HEK293 (cell line): ENCODE measurements around the gene TNS1.

ENCODE experiments used
- HOXA7 ChIP-seq: sonication (generic); formaldehyde crosslinking; IDR thresholded peaks from 2 replicates; pipeline ENCODE4 v1.8.1; 2022; ENCODE audit warnings: missing genetic modification reagents, borderline replicate concordance
- RBAK ChIP-seq: fragments of 450-650 bp; formaldehyde crosslinking; IDR thresholded peaks from 2 replicates; pipeline ENCODE4 v1.5.1; 2016; ENCODE audit warnings: missing biosample characterization, missing genetic modification characterization
- SP7 ChIP-seq: fragments of 450-650 bp; formaldehyde crosslinking; IDR thresholded peaks from 2 replicates; pipeline ENCODE4 v1.5.1; 2016; ENCODE audit warnings: missing biosample characterization, missing genetic modification characterization
- ZBTB21 ChIP-seq: fragments of 450-650 bp; formaldehyde crosslinking; IDR thresholded peaks from 2 replicates; pipeline ENCODE4 v1.5.1; 2017; ENCODE audit warnings: missing biosample characterization, missing genetic modification characterization
- ZNF121 ChIP-seq: fragments of 450-650 bp; formaldehyde crosslinking; IDR thresholded peaks from 2 replicates; pipeline ENCODE4 v1.5.1; 2016; ENCODE audit warnings: missing biosample characterization, missing genetic modification characterization
- ZNF2 ChIP-seq: fragments of 450-650 bp; formaldehyde crosslinking; IDR thresholded peaks from 2 replicates; pipeline ENCODE4 v1.5.1; 2016; ENCODE audit warnings: missing biosample characterization, missing genetic modification characterization
- ZNF202 ChIP-seq: fragments of 450-650 bp; formaldehyde crosslinking; IDR thresholded peaks from 2 replicates; pipeline ENCODE4 v1.5.1; 2016; ENCODE audit warnings: missing biosample characterization, missing genetic modification characterization, borderline replicate concordance
- ZNF423 ChIP-seq: fragments of 450-650 bp; formaldehyde crosslinking; IDR thresholded peaks from 2 replicates; pipeline ENCODE4 v1.5.1; 2016; ENCODE audit warnings: missing biosample characterization, missing genetic modification characterization
- ZNF658 ChIP-seq: fragments of 450-650 bp; formaldehyde crosslinking; IDR thresholded peaks from 2 replicates; pipeline ENCODE4; 2016; ENCODE audit warnings: missing biosample characterization, missing genetic modification characterization
- TF ChIP-seq, protein P1 (sequence below): fragments of 450-650 bp; formaldehyde crosslinking; IDR thresholded peaks from 2 replicates; pipeline ENCODE4 v1.5.1; 2016; ENCODE audit warnings: missing biosample characterization, missing genetic modification characterization

DNA sequence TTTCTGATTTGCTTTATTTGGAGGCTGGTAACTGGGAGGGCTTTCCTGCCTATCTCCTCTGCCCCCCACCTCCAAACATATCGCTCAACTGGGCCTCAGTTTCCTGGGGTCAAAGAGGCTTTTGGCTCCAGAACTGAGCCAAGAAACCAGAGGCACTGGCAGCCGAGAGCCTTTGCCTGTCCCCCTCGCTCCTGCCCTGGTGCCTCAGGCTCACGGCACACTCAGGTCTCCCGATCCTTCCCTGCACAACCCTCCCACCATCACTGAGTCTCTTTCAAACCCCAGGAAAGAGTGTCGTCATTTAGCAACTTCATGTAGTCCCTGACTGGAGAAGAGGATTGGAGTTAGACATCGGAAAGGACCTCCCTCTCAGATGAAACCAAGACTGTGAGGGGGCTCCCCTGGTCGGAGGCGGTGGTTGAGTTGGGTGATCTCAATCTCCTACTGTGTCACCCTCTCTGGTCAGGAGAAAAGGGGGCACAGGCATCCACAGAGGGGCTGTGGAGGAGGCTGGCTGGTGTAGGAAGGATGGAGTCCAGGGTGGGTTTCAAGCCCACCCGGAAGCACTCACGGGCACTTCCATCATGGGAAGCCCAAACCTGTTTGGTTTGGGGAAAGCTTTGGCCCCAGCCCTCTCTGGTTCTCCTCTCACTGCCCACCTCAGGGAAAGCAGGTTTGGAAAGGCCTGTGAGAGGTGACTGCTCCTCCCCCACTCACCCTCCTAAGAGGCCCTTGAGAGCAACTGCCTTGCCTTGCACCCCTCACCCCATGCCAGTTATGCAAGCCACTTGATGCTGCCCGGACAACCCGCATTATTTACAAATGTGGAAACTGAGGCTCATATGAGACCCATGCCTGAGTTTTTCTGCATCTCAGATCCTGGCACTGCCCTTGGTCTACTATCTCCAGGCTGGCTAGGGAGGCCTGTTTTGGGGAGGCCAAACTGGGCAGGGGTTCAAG lies 62.3 kb downstream of the TNS1 start:
- no peak for TF ChIP-seq ZNF121 (tag by site-specific recombination)
- TF ChIP-seq ZNF2 (tag by site-specific recombination), result no peak
- TF ChIP-seq, protein P1, sequence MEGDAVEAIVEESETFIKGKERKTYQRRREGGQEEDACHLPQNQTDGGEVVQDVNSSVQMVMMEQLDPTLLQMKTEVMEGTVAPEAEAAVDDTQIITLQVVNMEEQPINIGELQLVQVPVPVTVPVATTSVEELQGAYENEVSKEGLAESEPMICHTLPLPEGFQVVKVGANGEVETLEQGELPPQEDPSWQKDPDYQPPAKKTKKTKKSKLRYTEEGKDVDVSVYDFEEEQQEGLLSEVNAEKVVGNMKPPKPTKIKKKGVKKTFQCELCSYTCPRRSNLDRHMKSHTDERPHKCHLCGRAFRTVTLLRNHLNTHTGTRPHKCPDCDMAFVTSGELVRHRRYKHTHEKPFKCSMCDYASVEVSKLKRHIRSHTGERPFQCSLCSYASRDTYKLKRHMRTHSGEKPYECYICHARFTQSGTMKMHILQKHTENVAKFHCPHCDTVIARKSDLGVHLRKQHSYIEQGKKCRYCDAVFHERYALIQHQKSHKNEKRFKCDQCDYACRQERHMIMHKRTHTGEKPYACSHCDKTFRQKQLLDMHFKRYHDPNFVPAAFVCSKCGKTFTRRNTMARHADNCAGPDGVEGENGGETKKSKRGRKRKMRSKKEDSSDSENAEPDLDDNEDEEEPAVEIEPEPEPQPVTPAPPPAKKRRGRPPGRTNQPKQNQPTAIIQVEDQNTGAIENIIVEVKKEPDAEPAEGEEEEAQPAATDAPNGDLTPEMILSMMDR (tag by site-specific recombination), result no peak
- TF ChIP-seq ZBTB21 (tag by site-specific recombination), result no peak
- TF ChIP-seq ZNF658 (tag by site-specific recombination), result no peak
- no peak for TF ChIP-seq ZNF423 (tag by site-specific recombination)
- no peak for TF ChIP-seq SP7 (tag by site-specific recombination)
- no peak for TF ChIP-seq HOXA7 (CRISPR knock-in tag)
- no peak for TF ChIP-seq ZNF202 (tag by site-specific recombination)
- no peak for TF ChIP-seq RBAK (tag by site-specific recombination)
